Stomach (tissue), 9 donors: Measurements from ENCODE around the gene RBKS. TPM values are rescaled to one million over a fixed set of nuclear protein-coding genes. Genes with fewer than 3 reads are reported as not detected.

Source experiments
- DNase-seq, 2 donors: peaks; one replicate each; pipeline versions ENCODE4 v3.0.0 to v3.0.0-alpha.2; 2013 to 2019
- H3K27ac ChIP-seq, 5 donors: fragments of 200-600 bp in 4 of 5; sonication (generic) in 4 of 5; one replicate each; pipeline ENCODE4 v1.5.1; 2013 to 2019; ENCODE audit warnings: mild to moderate bottlenecking in 1 of 5, moderate library complexity in 1 of 5
- H3K27me3 ChIP-seq, 3 donors: fragments of 200-600 bp; sonication (generic); one replicate each; pipeline ENCODE4 v1.5.1; 2017 to 2019; ENCODE audit warnings: mixed run types in 1 of 3
- H3K36me3 ChIP-seq, 4 donors: fragments of 200-600 bp; sonication (generic); 1 replicate in 3 of 4; 2 replicates in 1 of 4; pipeline ENCODE4 v1.5.1; 2016 to 2019
- H3K4me1 ChIP-seq, 4 donors: fragments of 200-600 bp; sonication (generic); one replicate each; pipeline ENCODE4 v1.5.1; 2016 to 2019
- H3K4me3 ChIP-seq, 4 donors: fragments of 200-600 bp; sonication (generic) in 3 of 4; one replicate each; pipeline ENCODE4 v1.5.1; 2016 to 2019; ENCODE audit warnings: mild to moderate bottlenecking in 1 of 4
- H3K9me3 ChIP-seq, 4 donors: fragments of 200-600 bp; sonication (generic); one replicate each; pipeline ENCODE4 v1.5.1; 2016 to 2019
- CTCF ChIP-seq, 7 experiments: fragments of 450-650 bp in 4 of 7; fragments of 200-600 bp in 3 of 7; sonication (generic) in 3 of 7; IDR thresholded peaks; one replicate each; pipeline ENCODE4 v1.5.1; 2016 to 2019; ENCODE audit warnings: antibody characterized with exemption in 7 of 7, control low read depth in 2 of 7, mild to moderate bottlenecking in 1 of 7
- EP300 ChIP-seq: sonication (generic); formaldehyde crosslinking; IDR thresholded peaks from one replicate; pipeline ENCODE4 v1.6.1; 2017; ENCODE audit warnings: antibody characterized with exemption
- POLR2A ChIP-seq, 4 donors: fragments of 450-650 bp; IDR thresholded peaks; one replicate each; pipeline ENCODE4 v1.6.1; 2016; ENCODE audit warnings: antibody characterized with exemption in 4 of 4, control low read depth in 2 of 4, mild to moderate bottlenecking in 1 of 4, moderate library complexity in 1 of 4
- POLR2AphosphoS5 ChIP-seq, 3 donors: sonication (generic); formaldehyde crosslinking; IDR thresholded peaks; one replicate each; pipeline ENCODE4 v1.6.1; 2016; ENCODE audit warnings: antibody characterized with exemption in 3 of 3
- WGBS, 5 donors: extraction: QIAGEN DNeasy Blood & Tissue Kit in 3 of 5; methylation state at CpG; one replicate each; pipeline versions ENCODE4 v1.1.5 to v1.1.7; 2013 to 2018; 5-methylcytosine and 5-hydroxymethylcytosine counted together
- intact Hi-C: fragments of 100-400 bp; cut with DNase I; formaldehyde crosslinking; loops from one replicate; pipeline ENCODE4 v1.15.1; 2023; ENCODE audit warnings: low total_unique reads
- polyA plus RNA-seq, 3 donors: library from polyadenylated mRNA; stranded (reverse); fragments of 200-250 nt; gene quantifications; one replicate each; pipeline ENCODE4 v1.2.3, GENCODE V29; 2013
- total RNA-seq, 5 donors: library from RNA; depleted of rRNA; stranded (reverse); fragments of >200 nt; gene quantifications; one replicate each; pipeline versions ENCODE4 v1.1.0 to v1.2.3, GENCODE V29; 2014 to 2016
- donor health status: healthy with polysubstance abuse.
- donor health status: Bipolar disorder and iron deficiency.
- donor health status: healthy.

RBKS gene
- total and polyA plus RNA-seq, 8 donors: 0.76 to 2.9 (median 1.9) TPM; not detected in 3

- peaks cover 0 to 28% (median 11%) of the 10 kb centered on the region in 4 donors for H3K4me1 ChIP-seq
- H3K4me3 ChIP-seq: no peak overlapping the region
- intact Hi-C loops: no loop called here
- H3K27ac ChIP-seq: peak overlapping the region in 1 of 5 donors; percentile 30
- H3K9me3 ChIP-seq: no peaks in the 10 kb centered on the region
- no peak for DNase-seq
- no peaks in the 10 kb centered on the region for H3K36me3 ChIP-seq
- TF ChIP-seq EP300: no peak
- TF ChIP-seq POLR2AphosphoS5 (IDR thresholded peaks at IDR 0.05): no peak
- TF ChIP-seq CTCF (IDR thresholded peaks at IDR 0.05): no peak
- no peak for TF ChIP-seq POLR2A (IDR thresholded peaks at IDR 0.05)
- H3K27me3 ChIP-seq: no peaks in the 10 kb centered on the region
- 36 to 61% (median 53%) methylated on average over 4 of the region's 4 CpGs for WGBS, 5 donors
These were observed 41.3 kb upstream of the RBKS start for GRCh38 chr2:27931361-27931950.

- Histone ChIP-seq H3K9me3 (no peaks in the 10 kb centered on the region), H3K36me3 (no peaks in the 10 kb centered on the region), H3K4me1 (peaks cover 0 to 39% (median 16%) of the 10 kb centered on the region in 4 donors), H3K27me3 (no peaks in the 10 kb centered on the region), H3K27ac (peak overlapping the region; percentile 43 to 70 (median 58)), H3K4me3 (peak overlapping the region in 2 of 4 donors; percentile 3 to 23)
- WGBS, 5 donors: 22 to 54% (median 49%) methylated on average over 11 of the region's 11 CpGs
- TF ChIP-seq CTCF (IDR thresholded peaks at IDR 0.05) (no peak), POLR2A (IDR thresholded peaks at IDR 0.05) (no peak), EP300 (no peak), POLR2AphosphoS5 (IDR thresholded peaks at IDR 0.05) (peak in 2 of 3 donors; percentile 21 to 35)
- DNase-seq: peak in 1 of 2 donors; percentile 62
- intact Hi-C loops: no loop called here
These were observed 39.8 kb upstream of the RBKS start for GRCh38 chr2:27929916-27930486.

GRCh38 chr2:27925766-27926472 lies 35.7 kb upstream of the RBKS start:
- no peaks in the 10 kb centered on the region for H3K27me3 ChIP-seq
- 79 to 86% (median 83%) methylated on average over 4 of the region's 4 CpGs for WGBS, 5 donors
- TF ChIP-seq EP300: no peak
- no peak for TF ChIP-seq POLR2AphosphoS5 (IDR thresholded peaks at IDR 0.05)
- no peak for TF ChIP-seq POLR2A (IDR thresholded peaks at IDR 0.05)
- TF ChIP-seq CTCF (IDR thresholded peaks at IDR 0.05): no peak
- H3K9me3 ChIP-seq: no peaks in the 10 kb centered on the region
- H3K4me3 ChIP-seq: no peak overlapping the region
- no peaks in the 10 kb centered on the region for H3K36me3 ChIP-seq
- H3K4me1 ChIP-seq: peaks cover 0 to 49% (median 24%) of the 10 kb centered on the region in 4 donors
- intact Hi-C loops: no loop called here
- H3K27ac ChIP-seq: no peak overlapping the region
- no peak for DNase-seq

GRCh38 chr2:27922842-27923241 lies 32.7 kb upstream of the RBKS start:
- DNase-seq: no peak
- Histone ChIP-seq H3K36me3 (no peaks in the 10 kb centered on the region), H3K4me1 (peaks cover 0 to 53% (median 24%) of the 10 kb centered on the region in 4 donors), H3K27me3 (no peaks in the 10 kb centered on the region), H3K27ac (peak overlapping the region in 2 of 5 donors; percentile 5 to 77), H3K9me3 (no peaks in the 10 kb centered on the region), H3K4me3 (no peak overlapping the region)
- WGBS, 5 donors: 47 to 71% (median 62%) methylated on average over 1 of the region's 1 CpG
- intact Hi-C loops: no loop called here
- TF ChIP-seq POLR2AphosphoS5 (IDR thresholded peaks at IDR 0.05): no peak
- TF ChIP-seq CTCF (IDR thresholded peaks at IDR 0.05): no peak
